IMR-90 (cell line): ENCODE data around the gene ATP11B. TPM values are rescaled to one million over a fixed set of nuclear protein-coding genes. Genes with fewer than 3 reads are reported as not detected.

Experiments used
- ATAC-seq: fragments of 200-7000 bp; cut with Tn5 transposase; 2 replicates; pipeline ENCODE4 v1.9.1; 2020; ENCODE audit warnings: low read depth, mild to moderate bottlenecking, moderate library complexity
- BruUV-seq: library from RNA; stranded (reverse); fragments of 400-500 nt; replicated peaks from 2 replicates; lab custom pipeline; 2021; lab: Mats Ljungman, UMichigan
- CTCF ChIA-PET: fragments of 300-600 bp; formaldehyde crosslinking; extraction: SDS; loops from one replicate; lab custom pipeline; 2021; ENCODE audit warnings: antibody characterized with exemption; lab: Yijun Ruan, JAX
- POLR2A ChIA-PET: fragments of 300-600 bp; sonication (Branson Sonifier 250); formaldehyde crosslinking; loops from one replicate; lab custom pipeline; 2022; ENCODE audit warnings: antibody characterized with exemption; ENCODE audit not compliant: unreplicated experiment; lab: Charles Lee
- DNase-seq: peaks from one replicate; pipeline ENCODE4 v3.0.0; 2013
- H2AFZ ChIP-seq: replicated peaks from 2 replicates; pipeline ENCODE3; 2013; ENCODE audit warnings: low read length, mild to moderate bottlenecking; ENCODE audit not compliant: poor library complexity
- H2AK5ac ChIP-seq: 2 replicates; pipeline ENCODE4 v1.6.1; 2013; ENCODE audit warnings: low read depth, low read length, inconsistent platforms
- H2AK9ac ChIP-seq: replicated peaks from 2 replicates; pipeline ENCODE3; 2013; ENCODE audit warnings: mild to moderate bottlenecking, low read depth, low read length, moderate library complexity; ENCODE audit not compliant: poor library complexity
- H2BK120ac ChIP-seq: 2 replicates; pipeline ENCODE4 v1.6.1; 2013; ENCODE audit warnings: low read depth, low read length, inconsistent platforms
- H2BK15ac ChIP-seq: 3 replicates; pipeline ENCODE4 v1.6.1; 2013; ENCODE audit warnings: low read depth, low read length, inconsistent platforms
- H2BK20ac ChIP-seq: 2 replicates; pipeline ENCODE4 v1.6.1; 2013; ENCODE audit warnings: low read depth, mild to moderate bottlenecking, inconsistent platforms, low read length, moderate library complexity
- H2BK5ac ChIP-seq: 2 replicates; pipeline ENCODE4 v1.6.1; 2013; ENCODE audit warnings: mild to moderate bottlenecking, low read depth, low read length, inconsistent platforms; ENCODE audit not compliant: poor library complexity, severe bottlenecking
- H3K14ac ChIP-seq: replicated peaks from 2 replicates; pipeline ENCODE4 v1.6.1; 2013; ENCODE audit warnings: low read depth, low read length, inconsistent platforms
- H3K18ac ChIP-seq: 2 replicates; pipeline ENCODE4 v1.6.1; 2013; ENCODE audit warnings: low read depth, low read length, control low read depth
- H3K23ac ChIP-seq: 2 replicates; pipeline ENCODE4 v1.6.1; 2013; ENCODE audit warnings: low read depth, low read length, inconsistent platforms
- H3K27ac ChIP-seq: 2 replicates; pipeline ENCODE4 v1.5.1; 2013; ENCODE audit warnings: mild to moderate bottlenecking, control low read depth, low read length; ENCODE audit not compliant: insufficient read depth
- H3K27me3 ChIP-seq: 2 replicates; pipeline ENCODE4 v1.6.1; 2013; ENCODE audit warnings: low read length; ENCODE audit not compliant: control insufficient read depth, insufficient read depth
- H3K36me3 ChIP-seq: 2 replicates; pipeline ENCODE4 v1.6.1; 2013; ENCODE audit warnings: low read length, mixed read lengths; ENCODE audit not compliant: control insufficient read depth, insufficient read depth
- H3K4ac ChIP-seq: 2 replicates; pipeline ENCODE4 v1.6.1; 2013; ENCODE audit warnings: low read depth, low read length, inconsistent platforms
- H3K4me1 ChIP-seq: 2 replicates; pipeline ENCODE4 v1.6.1; 2013; ENCODE audit warnings: low read length, mixed read lengths; ENCODE audit not compliant: control insufficient read depth, insufficient read depth
- H3K4me2 ChIP-seq: 2 replicates; pipeline ENCODE4 v1.6.1; 2013; ENCODE audit warnings: low read depth, mild to moderate bottlenecking, control low read depth, low read length, moderate library complexity
- H3K4me3 ChIP-seq: 2 replicates; pipeline ENCODE4 v1.5.1; 2013; ENCODE audit warnings: low read depth, mild to moderate bottlenecking, control low read depth, low read length, moderate library complexity; ENCODE audit not compliant: insufficient read depth
- H3K56ac ChIP-seq: 2 replicates; pipeline ENCODE4 v1.6.1; 2013; ENCODE audit warnings: low read length, inconsistent platforms; ENCODE audit not compliant: insufficient read depth; ENCODE audit errors: extremely low read depth
- H3K79me1 ChIP-seq, 2 experiments: 2 replicates each; pipeline ENCODE4 v1.6.1; 2013; ENCODE audit warnings: low read length in 2 of 2, inconsistent platforms in 1 of 2, low read depth in 1 of 2
- H3K9ac ChIP-seq: 2 replicates; pipeline ENCODE4 v1.6.1; 2013; ENCODE audit warnings: low read depth, low read length, control low read depth
- H3K9me1 ChIP-seq: 2 replicates; pipeline ENCODE4 v1.6.1; 2013; ENCODE audit warnings: low read length, inconsistent platforms; ENCODE audit not compliant: insufficient read depth
- H3K9me3 ChIP-seq: 2 replicates; pipeline ENCODE4 v1.6.1; 2013; ENCODE audit warnings: low read length; ENCODE audit not compliant: control insufficient read depth, insufficient read depth
- H4K20me1 ChIP-seq: 2 replicates; pipeline ENCODE4 v1.6.1; 2013; ENCODE audit warnings: low read length, inconsistent platforms; ENCODE audit not compliant: insufficient read depth
- H4K5ac ChIP-seq: 2 replicates; pipeline ENCODE4 v1.6.1; 2013; ENCODE audit warnings: mild to moderate bottlenecking, low read depth, low read length, control low read depth
- H4K8ac ChIP-seq, 2 experiments: 2 replicates each; pipeline ENCODE4 v1.6.1; 2013; ENCODE audit warnings: low read depth in 2 of 2, low read length in 2 of 2, control low read depth in 1 of 2, inconsistent platforms in 1 of 2
- H4K91ac ChIP-seq: 2 replicates; pipeline ENCODE4 v1.6.1; 2013; ENCODE audit warnings: low read depth, low read length, inconsistent platforms; ENCODE audit not compliant: insufficient read depth
- BHLHE40 ChIP-seq: fragments of 150-350 bp; IDR thresholded peaks from 2 replicates; pipeline ENCODE4 v1.6.1; 2016; ENCODE audit warnings: mild to moderate bottlenecking, low read depth, low read length
- CEBPB ChIP-seq: IDR thresholded peaks from 2 replicates; pipeline ENCODE4 v1.6.1; 2012; ENCODE audit warnings: low read depth, low read length, improper control_type of control experiment
- CTCF ChIP-seq: conservative IDR thresholded peaks from 2 replicates; pipeline ENCODE4 v1.5.1; 2012; ENCODE audit warnings: mild to moderate bottlenecking, low read depth, low read length, improper control_type of control experiment
- FOS ChIP-seq: fragments of 150-350 bp; IDR thresholded peaks from 2 replicates; pipeline ENCODE4 v1.6.1; 2016; ENCODE audit warnings: low read depth, low read length
- MAZ ChIP-seq: IDR thresholded peaks from 2 replicates; pipeline ENCODE4 v1.6.1; 2012; ENCODE audit warnings: low read depth, mild to moderate bottlenecking, low read length, improper control_type of control experiment, moderate library complexity, borderline replicate concordance
- MXI1 ChIP-seq: IDR thresholded peaks from 2 replicates; pipeline ENCODE4 v1.6.1; 2012; ENCODE audit warnings: low read depth, mild to moderate bottlenecking, low read length, moderate library complexity, borderline replicate concordance
- NFE2L2 ChIP-seq: fragments of 150-350 bp; IDR thresholded peaks from 2 replicates; pipeline ENCODE4 v1.6.1; 2016; ENCODE audit warnings: low read depth, mild to moderate bottlenecking, low read length
- RAD21 ChIP-seq: IDR thresholded peaks from 2 replicates; pipeline ENCODE4 v1.6.1; 2012; ENCODE audit warnings: low read length, improper control_type of control experiment
- RCOR1 ChIP-seq: IDR thresholded peaks from 2 replicates; pipeline ENCODE4 v1.6.1; 2012; ENCODE audit warnings: mild to moderate bottlenecking, low read length, improper control_type of control experiment; ENCODE audit not compliant: insufficient replicate concordance
- RFX5 ChIP-seq: IDR thresholded peaks from 2 replicates; pipeline ENCODE4 v1.8.0; 2012; ENCODE audit warnings: low read depth, mild to moderate bottlenecking, low read length, moderate library complexity
- SMC3 ChIP-seq: fragments of 150-350 bp; IDR thresholded peaks from 2 replicates; pipeline ENCODE4 v1.6.1; 2016; ENCODE audit warnings: low read depth, mild to moderate bottlenecking, antibody characterized with exemption, low read length, moderate library complexity
- USF2 ChIP-seq: fragments of 150-350 bp; IDR thresholded peaks from 2 replicates; pipeline ENCODE4 v1.6.1; 2017; ENCODE audit warnings: mild to moderate bottlenecking, antibody characterized with exemption, low read length, low read depth
- WGBS, 2 experiments: methylation state at CpG; one replicate each; pipeline versions ENCODE4 v1.1.5 to v1.1.7; 2013; ENCODE audit warnings: missing lambda C conversion rate in 2 of 2; ENCODE audit not compliant: insufficient read length in 1 of 2; ENCODE audit errors: extremely low coverage in 2 of 2; 5-methylcytosine and 5-hydroxymethylcytosine counted together
- dilution Hi-C: fragments of 300-500 bp; cut with HindIII; formaldehyde crosslinking; loops from one replicate; pipeline ENCODE4 v1.14.3; 2018; ENCODE audit warnings: low sequenced_read_pairs; ENCODE audit not compliant: unreplicated experiment
- in situ Hi-C: fragments of 300-500 bp; cut with MboI; formaldehyde crosslinking; loops from 3 replicates; pipeline ENCODE4 v1.14.3; 2019; ENCODE audit warnings: low sequenced_read_pairs, inconsistent platforms, mixed read lengths
- intact Hi-C: fragments of 100-400 bp; cut with micrococcal nuclease; formaldehyde crosslinking; loops from 2 replicates; pipeline ENCODE4 v1.10.0; 2022
- polyA plus RNA-seq, 3 experiments: library from polyadenylated mRNA; depleted of rRNA; stranded (reverse); fragments of >200 nt; gene quantifications; 2 replicates each; pipeline ENCODE4 v1.2.3, GENCODE V29; 2012; ENCODE audit warnings: low replicate concordance in 1 of 3
- total RNA-seq: library from RNA; depleted of rRNA; stranded (reverse); fragments of >200 nt; gene quantifications from 2 replicates; pipeline ENCODE4 v1.2.3, GENCODE V29; 2012
- TF ChIP-seq, protein P1 (sequence below): fragments of 150-350 bp; IDR thresholded peaks from 2 replicates; pipeline ENCODE4 v1.6.1; 2016; ENCODE audit warnings: low read depth, mild to moderate bottlenecking, low read length, moderate library complexity, borderline replicate concordance

ATP11B gene
- total and polyA plus RNA-seq, 2 of the 4 experiments (the other 2 are of a cell fraction), result 10.0 to 39.6 TPM

- Histone ChIP-seq H3K14ac (no peak overlapping the region), H4K8ac (no peak overlapping the region), H4K91ac (no peak overlapping the region), H3K9ac (no peak overlapping the region), H2BK15ac (no peak overlapping the region), H2BK5ac (no peak overlapping the region), H2AK9ac (no peak overlapping the region), H2BK120ac (no peak overlapping the region), H3K23ac (no peak overlapping the region), H3K56ac (no peak overlapping the region), H3K9me1 (no peaks in the 10 kb centered on the region), H3K4me2 (no peak overlapping the region), H3K18ac (no peak overlapping the region), H3K36me3 (no peaks in the 10 kb centered on the region), H2BK20ac (no peak overlapping the region), H3K79me1 (no peaks in the 10 kb centered on the region), H4K5ac (no peak overlapping the region), H3K27ac (no peak overlapping the region), H3K4me3 (no peak overlapping the region), H2AK5ac (no peak overlapping the region), H4K20me1 (no peaks in the 10 kb centered on the region), H3K27me3 (no peaks in the 10 kb centered on the region), H3K4me1 (no peaks in the 10 kb centered on the region), H3K4ac (no peak overlapping the region), H2AFZ (no peak overlapping the region), H3K9me3 (no peaks in the 10 kb centered on the region)
- intact Hi-C loops (no loop called here), in situ Hi-C loops (no loop called here), dilution Hi-C loops (no loop called here)
- WGBS, 2 experiments, result no CpG with 5 or more reads among the region's 2 CpGs
- no peak for DNase-seq
- ATAC-seq, result no peak
- ChIA-PET POLR2A (no interaction called here), CTCF (no interaction called here)
- no TSS peak for BruUV-seq
- TF ChIP-seq CTCF, result no peak
- TF ChIP-seq RAD21, result no peak
- no peak for TF ChIP-seq FOS
- TF ChIP-seq MAZ, result no peak
- no peak for TF ChIP-seq CEBPB
- TF ChIP-seq, protein P1, sequence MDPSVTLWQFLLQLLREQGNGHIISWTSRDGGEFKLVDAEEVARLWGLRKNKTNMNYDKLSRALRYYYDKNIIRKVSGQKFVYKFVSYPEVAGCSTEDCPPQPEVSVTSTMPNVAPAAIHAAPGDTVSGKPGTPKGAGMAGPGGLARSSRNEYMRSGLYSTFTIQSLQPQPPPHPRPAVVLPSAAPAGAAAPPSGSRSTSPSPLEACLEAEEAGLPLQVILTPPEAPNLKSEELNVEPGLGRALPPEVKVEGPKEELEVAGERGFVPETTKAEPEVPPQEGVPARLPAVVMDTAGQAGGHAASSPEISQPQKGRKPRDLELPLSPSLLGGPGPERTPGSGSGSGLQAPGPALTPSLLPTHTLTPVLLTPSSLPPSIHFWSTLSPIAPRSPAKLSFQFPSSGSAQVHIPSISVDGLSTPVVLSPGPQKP, result no peak
- no peak for TF ChIP-seq USF2
- no peak for TF ChIP-seq BHLHE40
- TF ChIP-seq SMC3, result no peak
- TF ChIP-seq RFX5, result no peak
- TF ChIP-seq RCOR1, result no peak
- TF ChIP-seq NFE2L2, result no peak
- TF ChIP-seq MXI1, result no peak
These were observed 27.2 kb upstream of the ATP11B start for GRCh38 chr3:182766099-182766498.
